ENCODE results near the gene CRYBB2.

DNA sequence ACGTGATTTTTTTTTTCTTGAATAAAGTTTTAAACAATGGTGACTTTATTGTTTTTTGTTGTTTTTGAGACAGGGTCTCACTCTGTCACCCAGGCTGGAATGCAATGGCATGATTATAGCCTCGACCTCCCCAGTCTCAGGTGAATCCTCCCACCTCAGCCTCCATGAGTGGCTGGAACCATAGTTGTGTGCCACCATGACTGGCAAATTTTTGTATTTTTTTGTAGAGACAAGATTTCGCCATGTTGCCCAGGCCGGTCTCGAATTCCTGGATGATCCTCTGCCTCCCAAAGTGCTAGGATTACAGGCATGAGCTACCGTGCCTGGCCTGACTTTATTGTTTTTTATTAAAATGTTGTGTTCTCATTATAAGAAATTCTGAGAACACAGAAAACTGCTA lies 32.0 kb upstream of the CRYBB2 start:
- no peak for TF ChIP-seq SIN3A (IDR thresholded peaks at IDR 0.05; ENCODE audit: borderline replicate concordance, insufficient read depth, low read length)
- TF ChIP-seq POLR2AphosphoS5 (IDR thresholded peaks at IDR 0.05; ENCODE audit: low read depth, low read length) = no peak
- no peak for TF ChIP-seq TAF1 (IDR thresholded peaks at IDR 0.05; ENCODE audit: borderline replicate concordance, insufficient read depth, low read length)
